Left lobe of liver (tissue), 2 donors: Measurements from ENCODE around the gene AHDC1. TPM values are rescaled to one million over a fixed set of nuclear protein-coding genes. Genes with fewer than 3 reads are reported as not detected.

Experiments used
- ATAC-seq: fragments of 200-7000 bp; cut with Tn5 transposase; one replicate; pipeline ENCODE4 v1.9.1; 2020; ENCODE audit warnings: mild to moderate bottlenecking, moderate library complexity
- DNase-seq: peaks from one replicate; pipeline ENCODE4 v3.0.0-alpha.2; 2020; ENCODE audit warnings: low spot score
- total RNA-seq: library from RNA; stranded (reverse); gene quantifications from one replicate; pipeline ENCODE4 v1.2.1, GENCODE V29; 2021
- donor health status: DM: no; HTN: no; CAD: no; lungs with moderate emphysema.
- donor health status: DM: no; HTN: yes; CAD: no.

AHDC1 gene
- total RNA-seq, 1 donor from 2014 or later = 20.0 TPM

- ATAC-seq (no peak), DNase-seq (no peak)
Observed at GRCh38 chr1:27522432-27523336, 81.3 kb downstream of the AHDC1 start.

GRCh38 chr1:27521861-27522431 is 82.0 kb downstream of the AHDC1 start:
- no peak for ATAC-seq
- no peak for DNase-seq

GRCh38 chr1:27521336-27521831 is 82.6 kb downstream of the AHDC1 start:
- DNase-seq = no peak
- no peak for ATAC-seq

GRCh38 chr1:27520651-27521050 is 83.3 kb downstream of the AHDC1 start:
- DNase-seq (no peak), ATAC-seq (peak; percentile 25)

- DNase-seq = peak; percentile 90
- ATAC-seq = peak; percentile 96
Observed at GRCh38 chr1:27519331-27520258, 84.3 kb downstream of the AHDC1 start.

- no peak for ATAC-seq
- no peak for DNase-seq
Observed at GRCh38 chr1:27518808-27519207, 85.1 kb downstream of the AHDC1 start.

GRCh38 chr1:27517907-27518718 is 85.8 kb downstream of the AHDC1 start:
- DNase-seq (no peak), ATAC-seq (no peak)

- ATAC-seq (no peak), DNase-seq (no peak)
Observed at GRCh38 chr1:27517301-27517700, 86.6 kb downstream of the AHDC1 start.

GRCh38 chr1:27515626-27516025 is 88.3 kb downstream of the AHDC1 start:
- DNase-seq (no peak), ATAC-seq (no peak)

- ATAC-seq (peak; percentile 38), DNase-seq (no peak)
Observed at GRCh38 chr1:27513958-27514357, 90.0 kb downstream of the AHDC1 start.

GRCh38 chr1:27513528-27513927 is 90.4 kb downstream of the AHDC1 start:
- DNase-seq (no peak), ATAC-seq (peak; percentile 48)

- no peak for DNase-seq
- no peak for ATAC-seq
Observed at GRCh38 chr1:27509127-27510080, 94.5 kb downstream of the AHDC1 start.

- ATAC-seq (peak; percentile 41), DNase-seq (no peak)
Observed at GRCh38 chr1:27507960-27508665, 95.8 kb downstream of the AHDC1 start.

GRCh38 chr1:27506703-27507102 is 97.2 kb downstream of the AHDC1 start:
- DNase-seq (no peak), ATAC-seq (no peak)

GRCh38 chr1:27505420-27505680 is 98.6 kb downstream of the AHDC1 start:
- no peak for DNase-seq
- ATAC-seq = no peak

GRCh38 chr1:27504588-27505419 is 99.1 kb downstream of the AHDC1 start:
- DNase-seq = no peak
- peak; percentile 72 for ATAC-seq

GRCh38 chr1:27503844-27504587 is 99.9 kb downstream of the AHDC1 start:
- DNase-seq = no peak
- ATAC-seq = no peak
